H9 (cell line): ENCODE measurements around the gene GNB4. TPM values are rescaled to one million over a fixed set of nuclear protein-coding genes. Genes with fewer than 3 reads are reported as not detected.

Source experiments
- DNase-seq: peaks from one replicate; pipeline ENCODE4 v3.0.0-alpha.2; 2017
- H2AFZ ChIP-seq: one replicate; pipeline ENCODE4 v1.6.1; 2013; ENCODE audit warnings: mild to moderate bottlenecking, low read length, control low read depth, moderate library complexity
- H2AK5ac ChIP-seq: 2 replicates; pipeline ENCODE4 v1.6.1; 2013; ENCODE audit warnings: low read length, control low read depth, mixed read lengths; ENCODE audit not compliant: insufficient read length
- H2BK120ac ChIP-seq: one replicate; pipeline ENCODE4 v1.6.1; 2013; ENCODE audit warnings: low read depth, mild to moderate bottlenecking, low read length, control low read depth, inconsistent platforms; ENCODE audit not compliant: poor library complexity, severe bottlenecking
- H2BK12ac ChIP-seq: 2 replicates; pipeline ENCODE4 v1.6.1; 2013; ENCODE audit warnings: low read length, control low read depth, mixed read lengths, low read depth; ENCODE audit not compliant: insufficient read length
- H2BK15ac ChIP-seq: 2 replicates; pipeline ENCODE4 v1.6.1; 2013; ENCODE audit warnings: low read depth, low read length, control low read depth
- H2BK20ac ChIP-seq: one replicate; pipeline ENCODE4 v1.6.1; 2013; ENCODE audit warnings: low read depth, mild to moderate bottlenecking, low read length, control low read depth, inconsistent platforms; ENCODE audit not compliant: poor library complexity, severe bottlenecking
- H2BK5ac ChIP-seq: 2 replicates; pipeline ENCODE4 v1.6.1; 2013; ENCODE audit warnings: low read length, control low read depth, mixed read lengths; ENCODE audit not compliant: insufficient read length
- H3K14ac ChIP-seq: 2 replicates; pipeline ENCODE4 v1.6.1; 2013; ENCODE audit warnings: low read length, control low read depth; ENCODE audit not compliant: insufficient read depth
- H3K18ac ChIP-seq: 2 replicates; pipeline ENCODE4 v1.6.1; 2013; ENCODE audit warnings: low read depth, mild to moderate bottlenecking, mixed read lengths, low read length, control low read depth; ENCODE audit not compliant: insufficient read length
- H3K23ac ChIP-seq: 2 replicates; pipeline ENCODE4 v1.6.1; 2013; ENCODE audit warnings: low read length, control low read depth, mixed read lengths, low read depth; ENCODE audit not compliant: insufficient read length
- H3K23me2 ChIP-seq: 2 replicates; pipeline ENCODE4 v1.6.1; 2013; ENCODE audit warnings: low read depth, mild to moderate bottlenecking, mixed read lengths, low read length, control low read depth; ENCODE audit not compliant: insufficient read length, poor library complexity, severe bottlenecking
- H3K27ac ChIP-seq: 2 replicates; pipeline ENCODE4 v1.5.1; 2013; ENCODE audit warnings: low read length, control low read depth, mixed read lengths, low read depth; ENCODE audit not compliant: insufficient read length
- H3K27me3 ChIP-seq: 2 replicates; pipeline ENCODE4 v1.6.1; 2013; ENCODE audit warnings: low read length, control low read depth, inconsistent platforms; ENCODE audit not compliant: insufficient read depth
- H3K4ac ChIP-seq: 2 replicates; pipeline ENCODE4 v1.6.1; 2013; ENCODE audit warnings: low read depth, mild to moderate bottlenecking, control low read depth, inconsistent platforms, low read length, moderate library complexity
- H3K4me1 ChIP-seq: 2 replicates; pipeline ENCODE4 v1.6.1; 2013; ENCODE audit warnings: low read length, control low read depth, inconsistent platforms; ENCODE audit not compliant: insufficient read depth
- H3K4me2 ChIP-seq: 2 replicates; pipeline ENCODE4 v1.6.1; 2013; ENCODE audit warnings: low read length, control low read depth, mixed read lengths; ENCODE audit not compliant: insufficient read length, insufficient read depth
- H3K56ac ChIP-seq: 2 replicates; pipeline ENCODE4 v1.6.1; 2013; ENCODE audit warnings: low read depth, mild to moderate bottlenecking, mixed read lengths, low read length, control low read depth; ENCODE audit not compliant: insufficient read length
- H3K79me1 ChIP-seq: 2 replicates; pipeline ENCODE4 v1.6.1; 2013; ENCODE audit warnings: low read depth, mild to moderate bottlenecking, moderate library complexity, low read length, control low read depth, inconsistent platforms; ENCODE audit not compliant: insufficient read depth, poor library complexity, severe bottlenecking
- H3K79me2 ChIP-seq: 2 replicates; pipeline ENCODE4 v1.6.1; 2013; ENCODE audit warnings: low read length, control low read depth, inconsistent platforms; ENCODE audit not compliant: insufficient read depth
- H3K9ac ChIP-seq: 2 replicates; pipeline ENCODE4 v1.6.1; 2013; ENCODE audit warnings: low read length, control low read depth, mixed read lengths; ENCODE audit not compliant: insufficient read length; ENCODE audit errors: extremely low read depth
- H3K9me3 ChIP-seq: one replicate; pipeline ENCODE4 v1.6.1; 2013; ENCODE audit warnings: low read depth, low read length, inconsistent platforms; ENCODE audit not compliant: control insufficient read depth
- H3T11ph ChIP-seq: one replicate; pipeline ENCODE4 v1.6.1; 2013; ENCODE audit warnings: mild to moderate bottlenecking, low read length, control low read depth, inconsistent platforms
- H4K20me1 ChIP-seq: one replicate; pipeline ENCODE4 v1.6.1; 2013; ENCODE audit not compliant: control insufficient read depth, insufficient read length, insufficient read depth
- H4K5ac ChIP-seq: 2 replicates; pipeline ENCODE4 v1.6.1; 2013; ENCODE audit warnings: low read depth, mild to moderate bottlenecking, mixed read lengths, low read length, control low read depth; ENCODE audit not compliant: insufficient read length
- H4K8ac ChIP-seq: replicated peaks from 2 replicates; pipeline ENCODE4 v1.6.1; 2013; ENCODE audit warnings: low read length, control low read depth, mixed read lengths, low read depth; ENCODE audit not compliant: insufficient read length
- H4K91ac ChIP-seq: 2 replicates; pipeline ENCODE4 v1.6.1; 2013; ENCODE audit warnings: low read depth, mild to moderate bottlenecking, moderate library complexity, mixed read lengths, low read length, control low read depth; ENCODE audit not compliant: insufficient read length
- H3K27ac Mint-ChIP-seq, 3 experiments: 2 replicates in 2 of 3; 3 replicates in 1 of 3; pipeline ENCODE4 v1.8.0; 2020 to 2021; ENCODE audit warnings: mixed read lengths in 3 of 3, mild to moderate bottlenecking in 1 of 3, moderate library complexity in 1 of 3
- H3K27me3 Mint-ChIP-seq: 2 replicates; pipeline ENCODE4 v1.8.0; 2021; ENCODE audit warnings: low read depth, mild to moderate bottlenecking, moderate library complexity, mixed read lengths
- H3K36me3 Mint-ChIP-seq, 3 experiments: 2 replicates in 2 of 3; 3 replicates in 1 of 3; pipeline ENCODE4 v1.8.0; 2020 to 2021; ENCODE audit warnings: low read depth in 3 of 3, mixed read lengths in 3 of 3; ENCODE audit not compliant: insufficient read depth in 1 of 3
- H3K4me1 Mint-ChIP-seq, 2 experiments: 2 replicates each; pipeline ENCODE4 v1.8.0; 2020; ENCODE audit warnings: mixed read lengths in 2 of 2
- H3K4me3 Mint-ChIP-seq, 2 experiments: 2 replicates in 1 of 2; 3 replicates in 1 of 2; pipeline ENCODE4 v1.8.0; 2020 to 2021; ENCODE audit warnings: mild to moderate bottlenecking in 2 of 2, mixed read lengths in 2 of 2, moderate library complexity in 1 of 2
- H3K9me3 Mint-ChIP-seq, 2 experiments: 2 replicates in 1 of 2; 3 replicates in 1 of 2; pipeline ENCODE4 v1.8.0; 2020; ENCODE audit warnings: mild to moderate bottlenecking in 2 of 2, mixed read lengths in 2 of 2, moderate library complexity in 1 of 2
- WGBS: extraction: QIAGEN DNeasy Blood & Tissue Kit; methylation state at CpG from one replicate; pipeline ENCODE4 v1.1.7; 2013; ENCODE audit warnings: missing lambda C conversion rate, low lambda C conversion rate, mixed read lengths; ENCODE audit not compliant: insufficient read length; ENCODE audit errors: extremely low coverage; 5-methylcytosine and 5-hydroxymethylcytosine counted together
- total RNA-seq: library from RNA; stranded (reverse); gene quantifications from 2 replicates; pipeline ENCODE4 v1.2.1, GENCODE V29; 2021
- TF ChIP-seq, protein P1 (sequence below): fragments of 200-600 bp; sonication (generic); conservative IDR thresholded peaks from 3 replicates; pipeline ENCODE4 v1.8.0; 2021; ENCODE audit warnings: antibody characterized with exemption, mild to moderate bottlenecking

Gene GNB4
- total RNA-seq, 1 experiment from 2014 or later = 25.0 TPM

- H2AK5ac ChIP-seq = no peak overlapping the region
- H3K23me2 ChIP-seq = no peaks in the 10 kb centered on the region
- H3K4me1 ChIP-seq = no peaks in the 10 kb centered on the region; the same call in 1 of the 2 replicates
- Mint-ChIP-seq H3K4me1 (peaks cover 19 to 26% of the 10 kb centered on the region in 2 experiments), H3K36me3 (no peaks in the 10 kb centered on the region; a peak in 1 of 7 replicates), H3K9me3 (no peaks in the 10 kb centered on the region), H3K27ac (no peak overlapping the region), H3K4me3 (no peak overlapping the region), H3K27me3 (no peaks in the 10 kb centered on the region)
- H3K9me3 ChIP-seq = no peaks in the 10 kb centered on the region
- H3K79me2 ChIP-seq = peaks cover 2% of the 10 kb centered on the region; the same call in 1 of the 2 replicates
- no peak overlapping the region for H2AFZ ChIP-seq
- DNase-seq = no peak
- H3K9ac ChIP-seq = no peak overlapping the region
- no peak overlapping the region for H4K5ac ChIP-seq
- no peak overlapping the region for H3K4me2 ChIP-seq
- H4K20me1 ChIP-seq = no peaks in the 10 kb centered on the region
- H3K79me1 ChIP-seq = peaks cover 2% of the 10 kb centered on the region
- H3K14ac ChIP-seq = no peak overlapping the region
- no CpG with 5 or more reads among the region's 3 CpGs for WGBS
- no peak overlapping the region for H2BK5ac ChIP-seq
- no peak overlapping the region for H3K56ac ChIP-seq
- no peak overlapping the region for H3K4ac ChIP-seq
- H2BK15ac ChIP-seq = no peak overlapping the region
- H4K91ac ChIP-seq = no peak overlapping the region
- no peak overlapping the region for H2BK120ac ChIP-seq
- H3K27me3 ChIP-seq = no peaks in the 10 kb centered on the region
- no peak overlapping the region for H3K18ac ChIP-seq
- no peak overlapping the region for H4K8ac ChIP-seq
- no peak overlapping the region for H3T11ph ChIP-seq
- no peak overlapping the region for H2BK20ac ChIP-seq
- no peak overlapping the region for H3K23ac ChIP-seq
- H2BK12ac ChIP-seq = no peak overlapping the region
- H3K27ac ChIP-seq = no peak overlapping the region
- TF ChIP-seq, protein P1, sequence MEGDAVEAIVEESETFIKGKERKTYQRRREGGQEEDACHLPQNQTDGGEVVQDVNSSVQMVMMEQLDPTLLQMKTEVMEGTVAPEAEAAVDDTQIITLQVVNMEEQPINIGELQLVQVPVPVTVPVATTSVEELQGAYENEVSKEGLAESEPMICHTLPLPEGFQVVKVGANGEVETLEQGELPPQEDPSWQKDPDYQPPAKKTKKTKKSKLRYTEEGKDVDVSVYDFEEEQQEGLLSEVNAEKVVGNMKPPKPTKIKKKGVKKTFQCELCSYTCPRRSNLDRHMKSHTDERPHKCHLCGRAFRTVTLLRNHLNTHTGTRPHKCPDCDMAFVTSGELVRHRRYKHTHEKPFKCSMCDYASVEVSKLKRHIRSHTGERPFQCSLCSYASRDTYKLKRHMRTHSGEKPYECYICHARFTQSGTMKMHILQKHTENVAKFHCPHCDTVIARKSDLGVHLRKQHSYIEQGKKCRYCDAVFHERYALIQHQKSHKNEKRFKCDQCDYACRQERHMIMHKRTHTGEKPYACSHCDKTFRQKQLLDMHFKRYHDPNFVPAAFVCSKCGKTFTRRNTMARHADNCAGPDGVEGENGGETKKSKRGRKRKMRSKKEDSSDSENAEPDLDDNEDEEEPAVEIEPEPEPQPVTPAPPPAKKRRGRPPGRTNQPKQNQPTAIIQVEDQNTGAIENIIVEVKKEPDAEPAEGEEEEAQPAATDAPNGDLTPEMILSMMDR = no peak
Observed at GRCh38 chr3:179436517-179436916, 14.8 kb downstream of the GNB4 start.
